GM23338 (cell line): Measurements from ENCODE around the gene IDI2. TPM values are rescaled to one million over a fixed set of nuclear protein-coding genes. Genes with fewer than 3 reads are reported as not detected.

Source experiments
- ATAC-seq: fragments of 200-7000 bp; cut with Tn5 transposase; 3 replicates; pipeline ENCODE4 v1.9.1; 2020
- DNase-seq: peaks from one replicate; pipeline ENCODE4 v3.0.0-alpha.2; 2015; ENCODE audit warnings: low spot score
- H2AFZ ChIP-seq: fragments of 200-600 bp; sonication (generic); 2 replicates; pipeline ENCODE4 v1.8.0; 2016; ENCODE audit warnings: antibody characterized with exemption, mild to moderate bottlenecking, moderate library complexity
- H3F3A ChIP-seq: fragments of 200-600 bp; sonication (generic); replicated peaks from 2 replicates; pipeline ENCODE4 v1.8.0; 2017; ENCODE audit warnings: antibody characterized with exemption, mixed run types, low read depth
- H3K27ac ChIP-seq: fragments of 200-600 bp; sonication (generic); 2 replicates; pipeline ENCODE4 v1.6.1; 2016; ENCODE audit warnings: low read depth
- H3K27me3 ChIP-seq: fragments of 200-600 bp; sonication (generic); 2 replicates; pipeline ENCODE4 v1.8.0; 2016; ENCODE audit warnings: mild to moderate bottlenecking, mixed run types, moderate library complexity; ENCODE audit not compliant: insufficient read depth
- H3K36me3 ChIP-seq: fragments of 200-600 bp; sonication (generic); 2 replicates; pipeline ENCODE4 v1.8.0; 2016; ENCODE audit warnings: mild to moderate bottlenecking; ENCODE audit not compliant: insufficient read depth
- H3K4me1 ChIP-seq: fragments of 200-600 bp; sonication (generic); 2 replicates; pipeline ENCODE4 v1.8.0; 2016; ENCODE audit warnings: mild to moderate bottlenecking, moderate library complexity; ENCODE audit not compliant: insufficient read depth
- H3K4me2 ChIP-seq: fragments of 200-600 bp; sonication (generic); 2 replicates; pipeline ENCODE4 v1.7.1; 2017; ENCODE audit warnings: mixed run types
- H3K4me3 ChIP-seq: fragments of 200-600 bp; sonication (generic); 2 replicates; pipeline ENCODE4 v1.6.1; 2016; ENCODE audit warnings: mixed run types
- H3K79me2 ChIP-seq: fragments of 200-600 bp; sonication (generic); replicated peaks from 2 replicates; pipeline ENCODE4 v1.8.0; 2017; ENCODE audit warnings: mild to moderate bottlenecking; ENCODE audit not compliant: insufficient read depth
- H3K9me2 ChIP-seq: fragments of 200-600 bp; sonication (generic); 2 replicates; pipeline ENCODE4 v1.8.0; 2017; ENCODE audit not compliant: insufficient read depth
- H4K20me1 ChIP-seq: fragments of 200-600 bp; sonication (generic); replicated peaks from 2 replicates; pipeline ENCODE4 v1.8.0; 2017; ENCODE audit warnings: mild to moderate bottlenecking; ENCODE audit not compliant: insufficient read depth
- H3K27ac Mint-ChIP-seq: 2 replicates; pipeline ENCODE4 v1.8.0; 2020; ENCODE audit warnings: inconsistent platforms, mild to moderate bottlenecking, moderate library complexity, mixed read lengths
- H3K27me3 Mint-ChIP-seq: 3 replicates; pipeline ENCODE4 v1.8.0; 2022; ENCODE audit warnings: low read depth, mild to moderate bottlenecking, moderate library complexity, mixed read lengths, inconsistent platforms; ENCODE audit not compliant: insufficient read depth, poor library complexity
- H3K36me3 Mint-ChIP-seq: 3 replicates; pipeline ENCODE4 v1.8.0; 2021; ENCODE audit warnings: low read depth, mild to moderate bottlenecking, inconsistent platforms, moderate library complexity, mixed read lengths
- H3K4me1 Mint-ChIP-seq: 3 replicates; pipeline ENCODE4 v1.8.0; 2020; ENCODE audit warnings: mild to moderate bottlenecking, inconsistent platforms, mixed read lengths
- H3K4me3 Mint-ChIP-seq: 3 replicates; pipeline ENCODE4 v1.8.0; 2021; ENCODE audit warnings: moderate library complexity, mild to moderate bottlenecking, inconsistent platforms, mixed read lengths
- H3K9me3 Mint-ChIP-seq: 3 replicates; pipeline ENCODE4 v1.8.0; 2020; ENCODE audit warnings: moderate library complexity, mild to moderate bottlenecking, inconsistent platforms, mixed read lengths
- CREB1 ChIP-seq: fragments of 250-450 bp; sonication (Bioruptor Pico); IDR thresholded peaks from 2 replicates; pipeline ENCODE4 v1.5.0; 2020; ENCODE audit warnings: low read depth, mild to moderate bottlenecking, moderate library complexity
- JUNB ChIP-seq: IDR thresholded peaks from one replicate; pipeline ENCODE4 v1.6.1; 2016; ENCODE audit warnings: antibody characterized with exemption; ENCODE audit not compliant: unreplicated experiment
- ZNF462 ChIP-seq: fragments of 250-450 bp; sonication (Bioruptor Pico); IDR thresholded peaks from 2 replicates; pipeline ENCODE4 v1.5.0; 2020; ENCODE audit warnings: mild to moderate bottlenecking, moderate library complexity
- polyA plus RNA-seq: library from polyadenylated mRNA; unstranded; fragments of >200 nt; fragmentation: Nextera tagmentation; extraction: Ambion mirVana; gene quantifications from 2 replicates; pipeline ENCODE4 v1.2.1, GENCODE V29; 2016
- total RNA-seq: library from RNA; depleted of rRNA; stranded (reverse); fragments of >200 nt; shearing (Covaris generic); gene quantifications from 2 replicates; pipeline ENCODE4 v1.2.3, GENCODE V29; 2014
- TF ChIP-seq, protein P1 (sequence below): IDR thresholded peaks from one replicate; pipeline ENCODE4 v1.6.1; 2018; ENCODE audit warnings: antibody characterized with exemption; ENCODE audit not compliant: unreplicated experiment

IDI2 gene
- total and polyA plus RNA-seq, 2 experiments from 2014 or later, result not detected

GRCh38 chr10:978826-979421, 46.7 kb downstream of the IDI2 start (continued):
- no peak for TF ChIP-seq ZNF462

DNA sequence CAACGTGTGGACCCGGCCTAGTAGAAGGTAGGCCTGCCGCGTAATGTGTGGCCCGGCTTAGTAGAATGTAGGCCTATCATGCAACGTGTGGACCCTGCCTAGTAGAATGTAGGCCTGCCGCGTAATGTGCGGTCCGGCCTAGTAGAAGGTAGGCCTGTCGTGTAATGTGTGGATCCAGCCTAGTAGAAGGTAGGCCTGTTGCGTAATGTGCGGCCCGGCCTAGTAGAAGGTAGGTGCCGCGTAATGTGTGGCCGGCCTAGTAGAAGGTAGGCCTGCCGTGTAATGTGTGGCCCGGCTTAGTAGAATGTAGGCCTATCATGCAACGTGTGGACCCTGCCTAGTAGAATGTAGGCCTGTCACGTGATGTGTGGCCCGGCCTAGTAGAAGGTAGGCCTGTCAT, 49.3 kb downstream of the IDI2 start:
- Histone ChIP-seq H3K36me3 (no peaks in the 10 kb centered on the region), H3K9me2 (no peaks in the 10 kb centered on the region), H2AFZ (no peak overlapping the region), H3F3A (0 out of 2 replicates have a peak, but pooled peaks cover 4% of the 10 kb centered on the region), H3K79me2 (no peaks in the 10 kb centered on the region), H3K4me3 (no peak overlapping the region), H3K27me3 (no peaks in the 10 kb centered on the region), H4K20me1 (no peaks in the 10 kb centered on the region), H3K4me1 (no peaks in the 10 kb centered on the region), H3K4me2 (no peak overlapping the region), H3K27ac (no peak overlapping the region)
- peaks cover 5% of the 10 kb centered on the region for H3K4me1 Mint-ChIP-seq
- peaks cover 38% of the 10 kb centered on the region for H3K9me3 Mint-ChIP-seq
- DNase-seq, result no peak
- no peaks in the 10 kb centered on the region for H3K27me3 Mint-ChIP-seq
- no peak for ATAC-seq
- peaks cover 27% of the 10 kb centered on the region for H3K36me3 Mint-ChIP-seq
- H3K27ac Mint-ChIP-seq, result no peak overlapping the region
- TF ChIP-seq CREB1 (CRISPR knock-in tag), result no peak
- TF ChIP-seq, protein P1, sequence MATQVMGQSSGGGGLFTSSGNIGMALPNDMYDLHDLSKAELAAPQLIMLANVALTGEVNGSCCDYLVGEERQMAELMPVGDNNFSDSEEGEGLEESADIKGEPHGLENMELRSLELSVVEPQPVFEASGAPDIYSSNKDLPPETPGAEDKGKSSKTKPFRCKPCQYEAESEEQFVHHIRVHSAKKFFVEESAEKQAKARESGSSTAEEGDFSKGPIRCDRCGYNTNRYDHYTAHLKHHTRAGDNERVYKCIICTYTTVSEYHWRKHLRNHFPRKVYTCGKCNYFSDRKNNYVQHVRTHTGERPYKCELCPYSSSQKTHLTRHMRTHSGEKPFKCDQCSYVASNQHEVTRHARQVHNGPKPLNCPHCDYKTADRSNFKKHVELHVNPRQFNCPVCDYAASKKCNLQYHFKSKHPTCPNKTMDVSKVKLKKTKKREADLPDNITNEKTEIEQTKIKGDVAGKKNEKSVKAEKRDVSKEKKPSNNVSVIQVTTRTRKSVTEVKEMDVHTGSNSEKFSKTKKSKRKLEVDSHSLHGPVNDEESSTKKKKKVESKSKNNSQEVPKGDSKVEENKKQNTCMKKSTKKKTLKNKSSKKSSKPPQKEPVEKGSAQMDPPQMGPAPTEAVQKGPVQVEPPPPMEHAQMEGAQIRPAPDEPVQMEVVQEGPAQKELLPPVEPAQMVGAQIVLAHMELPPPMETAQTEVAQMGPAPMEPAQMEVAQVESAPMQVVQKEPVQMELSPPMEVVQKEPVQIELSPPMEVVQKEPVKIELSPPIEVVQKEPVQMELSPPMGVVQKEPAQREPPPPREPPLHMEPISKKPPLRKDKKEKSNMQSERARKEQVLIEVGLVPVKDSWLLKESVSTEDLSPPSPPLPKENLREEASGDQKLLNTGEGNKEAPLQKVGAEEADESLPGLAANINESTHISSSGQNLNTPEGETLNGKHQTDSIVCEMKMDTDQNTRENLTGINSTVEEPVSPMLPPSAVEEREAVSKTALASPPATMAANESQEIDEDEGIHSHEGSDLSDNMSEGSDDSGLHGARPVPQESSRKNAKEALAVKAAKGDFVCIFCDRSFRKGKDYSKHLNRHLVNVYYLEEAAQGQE, result no peak
- TF ChIP-seq JUNB, result no peak
- no peak overlapping the region for H3K4me3 Mint-ChIP-seq
